Tibial nerve (tissue), 4 donors: ENCODE data around the gene DLGAP1. TPM values are rescaled to one million over a fixed set of nuclear protein-coding genes. Genes with fewer than 3 reads are reported as not detected.

Experiments
- DNase-seq, 2 donors: peaks; one replicate each; pipeline ENCODE4 v3.0.0-alpha.2; 2019; ENCODE audit warnings: low spot score in 2 of 2
- H3K27ac ChIP-seq, 4 donors: fragments of 200-600 bp; sonication (generic) in 3 of 4; one replicate each; pipeline ENCODE4 v1.5.1; 2017 to 2019; ENCODE audit warnings: mild to moderate bottlenecking in 1 of 4
- H3K27me3 ChIP-seq, 2 donors: fragments of 200-600 bp; sonication (generic) in 1 of 2; one replicate each; pipeline versions ENCODE4 v1.5.1 to v1.6.0; 2017 to 2019
- H3K36me3 ChIP-seq, 3 donors: fragments of 200-600 bp; sonication (generic); one replicate each; pipeline ENCODE4 v1.5.1; 2018 to 2019
- H3K4me1 ChIP-seq, 4 donors: fragments of 200-600 bp; sonication (generic) in 3 of 4; one replicate each; pipeline ENCODE4 v1.5.1; 2017 to 2019
- H3K4me3 ChIP-seq, 4 donors: fragments of 200-600 bp; sonication (generic) in 3 of 4; one replicate each; pipeline ENCODE4 v1.5.1; 2017 to 2019; ENCODE audit warnings: mild to moderate bottlenecking in 1 of 4, moderate library complexity in 1 of 4
- H3K9me3 ChIP-seq, 4 donors: fragments of 200-600 bp; sonication (generic) in 3 of 4; one replicate each; pipeline ENCODE4 v1.5.1; 2017 to 2019
- EP300 ChIP-seq, 2 donors: sonication (generic); formaldehyde crosslinking; IDR thresholded peaks; one replicate each; pipeline ENCODE4 v1.6.1; 2017; ENCODE audit warnings: antibody characterized with exemption in 2 of 2, mild to moderate bottlenecking in 1 of 2
- POLR2A ChIP-seq, 2 donors: fragments of 450-650 bp; IDR thresholded peaks; one replicate each; pipeline ENCODE4 v1.6.1; 2017; ENCODE audit warnings: antibody characterized with exemption in 2 of 2, mild to moderate bottlenecking in 2 of 2, moderate library complexity in 2 of 2
- WGBS, 2 donors: methylation state at CpG; one replicate each; pipeline ENCODE4 v1.1.5; 2018; 5-methylcytosine and 5-hydroxymethylcytosine counted together
- total RNA-seq, 4 donors: library from RNA; depleted of rRNA; stranded (reverse); fragments of >200 nt; gene quantifications; one replicate each; pipeline ENCODE4 v1.1.0, GENCODE V29; 2016
- TF ChIP-seq, protein P1 (sequence below), 5 experiments: fragments of 200-600 bp in 3 of 5; fragments of 450-650 bp in 2 of 5; sonication (generic) in 3 of 5; IDR thresholded peaks; one replicate each; pipeline ENCODE4 v1.5.1; 2016 to 2019; ENCODE audit warnings: antibody characterized with exemption in 5 of 5, mild to moderate bottlenecking in 3 of 5, moderate library complexity in 2 of 5

Gene DLGAP1
- total RNA-seq, 4 donors from 2014 or later = 1.5 to 18.3 (median 2.5) TPM

DNA sequence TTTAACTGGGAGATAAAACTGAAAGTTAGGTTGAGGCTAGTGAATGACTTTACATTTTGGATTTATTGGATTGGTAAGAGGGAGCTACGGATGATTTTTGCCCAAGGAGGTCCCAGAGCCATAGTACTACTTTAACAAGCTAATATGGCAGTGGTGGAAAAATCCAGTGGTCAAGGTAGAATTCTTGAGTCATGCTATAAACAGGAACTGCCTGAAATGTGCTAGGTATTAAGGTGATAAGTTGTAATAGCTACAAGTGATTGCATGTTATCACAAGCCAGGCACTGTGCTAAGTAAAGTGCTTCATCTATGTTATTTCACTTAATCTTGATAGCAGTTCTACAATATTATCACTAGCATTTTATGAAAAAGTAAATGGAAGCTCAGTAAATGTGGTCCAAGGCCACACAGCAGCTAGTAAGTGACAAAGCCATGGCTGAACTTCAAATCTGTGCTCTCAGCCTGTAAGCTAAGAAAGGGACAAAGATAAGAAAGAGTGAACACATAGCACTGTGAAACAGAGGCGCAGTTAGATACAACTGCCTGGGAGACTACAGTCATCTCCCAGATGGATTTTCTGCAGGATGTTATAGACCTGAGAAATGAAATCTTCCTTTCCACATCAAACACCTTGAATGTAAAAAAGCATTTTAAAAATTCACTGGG, 535.6 kb downstream of the DLGAP1 start:
- Histone ChIP-seq H3K9me3 (no peaks in the 10 kb centered on the region), H3K27me3 (no peaks in the 10 kb centered on the region), H3K4me1 (no peaks in the 10 kb centered on the region), H3K36me3 (no peaks in the 10 kb centered on the region), H3K27ac (no peak overlapping the region), H3K4me3 (no peak overlapping the region)
- no peak for DNase-seq
- TF ChIP-seq, protein P1, sequence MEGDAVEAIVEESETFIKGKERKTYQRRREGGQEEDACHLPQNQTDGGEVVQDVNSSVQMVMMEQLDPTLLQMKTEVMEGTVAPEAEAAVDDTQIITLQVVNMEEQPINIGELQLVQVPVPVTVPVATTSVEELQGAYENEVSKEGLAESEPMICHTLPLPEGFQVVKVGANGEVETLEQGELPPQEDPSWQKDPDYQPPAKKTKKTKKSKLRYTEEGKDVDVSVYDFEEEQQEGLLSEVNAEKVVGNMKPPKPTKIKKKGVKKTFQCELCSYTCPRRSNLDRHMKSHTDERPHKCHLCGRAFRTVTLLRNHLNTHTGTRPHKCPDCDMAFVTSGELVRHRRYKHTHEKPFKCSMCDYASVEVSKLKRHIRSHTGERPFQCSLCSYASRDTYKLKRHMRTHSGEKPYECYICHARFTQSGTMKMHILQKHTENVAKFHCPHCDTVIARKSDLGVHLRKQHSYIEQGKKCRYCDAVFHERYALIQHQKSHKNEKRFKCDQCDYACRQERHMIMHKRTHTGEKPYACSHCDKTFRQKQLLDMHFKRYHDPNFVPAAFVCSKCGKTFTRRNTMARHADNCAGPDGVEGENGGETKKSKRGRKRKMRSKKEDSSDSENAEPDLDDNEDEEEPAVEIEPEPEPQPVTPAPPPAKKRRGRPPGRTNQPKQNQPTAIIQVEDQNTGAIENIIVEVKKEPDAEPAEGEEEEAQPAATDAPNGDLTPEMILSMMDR (IDR thresholded peaks at IDR 0.05) = no peak
- no peak for TF ChIP-seq POLR2A (IDR thresholded peaks at IDR 0.05)
- TF ChIP-seq EP300 (IDR thresholded peaks at IDR 0.05) = no peak
- WGBS, 2 donors = 98 to 100% methylated on average over 2 of the region's 2 CpGs

DNA sequence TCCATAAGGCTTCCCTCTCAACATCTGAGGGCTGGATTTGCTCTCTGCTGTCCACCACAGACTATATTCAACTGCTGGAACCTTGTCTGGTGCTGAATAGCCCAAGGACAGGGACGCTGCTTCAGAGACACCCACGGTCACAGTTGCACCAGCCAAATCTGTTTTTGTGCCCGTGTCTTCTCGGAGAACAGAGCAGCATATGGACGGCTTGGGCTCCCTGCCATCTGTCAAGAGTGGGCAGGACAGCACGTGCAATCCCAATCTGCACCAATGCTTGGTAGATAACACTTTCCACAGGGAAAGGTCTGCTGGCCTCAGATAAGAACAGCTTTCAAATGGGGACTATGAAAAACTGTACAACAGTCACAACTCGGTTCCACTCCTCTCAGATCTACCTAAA, 539.0 kb downstream of the DLGAP1 start:
- Histone ChIP-seq H3K27me3 (no peaks in the 10 kb centered on the region), H3K4me3 (no peak overlapping the region), H3K36me3 (no peaks in the 10 kb centered on the region), H3K4me1 (peaks cover 0 to 3% (median 0%) of the 10 kb centered on the region in 4 donors), H3K27ac (no peak overlapping the region), H3K9me3 (no peaks in the 10 kb centered on the region)
- WGBS, 2 donors = 81% methylated on average over 7 of the region's 7 CpGs
- TF ChIP-seq POLR2A (IDR thresholded peaks at IDR 0.05) (no peak), EP300 (IDR thresholded peaks at IDR 0.05) (no peak)
- TF ChIP-seq, protein P1 (IDR thresholded peaks at IDR 0.05) = no peak
- DNase-seq = no peak

DNA sequence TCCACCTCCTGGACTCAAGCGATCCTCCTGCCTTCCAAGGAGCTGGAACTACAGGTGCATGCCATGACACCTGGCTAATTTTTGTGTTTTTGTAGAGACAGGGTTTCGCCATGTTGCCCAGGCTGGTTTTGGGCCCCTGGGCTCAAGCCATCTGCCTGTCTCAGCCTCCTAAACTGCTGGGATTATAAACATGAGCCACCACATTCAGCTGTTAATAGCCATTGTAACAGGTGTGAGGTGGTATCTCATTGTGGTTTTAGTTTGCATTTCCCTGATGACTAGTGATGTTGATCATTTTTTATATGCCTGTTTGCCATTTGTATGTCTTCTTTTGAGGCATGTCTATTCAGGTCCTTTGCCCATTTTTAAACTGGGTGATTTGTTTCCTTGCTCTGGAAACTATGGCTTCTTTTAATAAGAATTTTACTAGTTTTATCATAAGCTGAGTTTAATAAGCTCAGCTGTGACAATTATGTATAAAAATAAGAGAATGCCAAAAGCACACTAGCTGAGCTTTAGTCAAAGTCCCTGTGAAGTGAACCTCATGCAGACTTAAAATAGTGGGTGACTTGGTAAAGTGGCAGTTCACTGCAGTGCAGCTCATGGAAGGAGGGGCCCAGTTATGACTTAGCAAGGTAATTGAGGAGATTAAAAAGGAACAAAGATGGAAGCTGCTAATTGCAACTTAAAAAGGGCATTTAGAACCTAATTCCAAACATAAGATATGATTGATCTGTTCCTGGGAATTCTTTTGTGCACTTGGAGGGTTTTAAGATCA, 540.1 kb downstream of the DLGAP1 start:
- Histone ChIP-seq H3K9me3 (no peaks in the 10 kb centered on the region), H3K4me3 (no peak overlapping the region), H3K4me1 (peaks cover 0 to 3% (median 0%) of the 10 kb centered on the region in 4 donors), H3K27ac (no peak overlapping the region), H3K36me3 (no peaks in the 10 kb centered on the region), H3K27me3 (no peaks in the 10 kb centered on the region)
- no peak for TF ChIP-seq POLR2A (IDR thresholded peaks at IDR 0.05)
- TF ChIP-seq, protein P1 (IDR thresholded peaks at IDR 0.05) = no peak
- TF ChIP-seq EP300 (IDR thresholded peaks at IDR 0.05) = no peak
- no peak for DNase-seq
- WGBS, 2 donors = 91 to 100% methylated on average over 2 of the region's 2 CpGs

DNA sequence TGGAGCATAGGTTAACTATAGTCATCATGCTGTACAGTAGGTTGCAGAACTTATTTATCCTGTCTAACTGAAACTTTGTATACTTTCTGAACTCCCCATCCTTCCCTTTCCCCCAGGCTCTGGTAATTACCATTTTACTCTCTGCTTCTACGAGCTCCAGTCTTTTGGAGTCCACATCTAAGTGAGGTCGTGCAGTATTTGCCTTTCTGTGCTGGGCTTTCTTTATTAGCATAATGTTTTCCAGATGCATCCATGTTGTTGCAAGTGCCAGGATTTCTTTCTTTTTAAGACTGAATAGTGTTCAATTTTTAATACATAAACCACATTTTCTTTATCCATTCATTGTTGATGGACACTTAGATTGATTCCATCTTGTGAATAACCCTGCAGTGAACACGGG, 541.0 kb downstream of the DLGAP1 start:
- H3K27ac ChIP-seq = no peak overlapping the region
- peaks cover 0 to 3% (median 0%) of the 10 kb centered on the region in 4 donors for H3K4me1 ChIP-seq
- H3K4me3 ChIP-seq = no peak overlapping the region
- H3K9me3 ChIP-seq = no peaks in the 10 kb centered on the region
- TF ChIP-seq EP300 (IDR thresholded peaks at IDR 0.05) (no peak), POLR2A (IDR thresholded peaks at IDR 0.05) (no peak)
- TF ChIP-seq, protein P1 (IDR thresholded peaks at IDR 0.05) = no peak
- no peaks in the 10 kb centered on the region for H3K36me3 ChIP-seq
- 42 to 52% methylated on average over 3 of the region's 3 CpGs for WGBS, 2 donors
- DNase-seq = no peak
- no peaks in the 10 kb centered on the region for H3K27me3 ChIP-seq

DNA sequence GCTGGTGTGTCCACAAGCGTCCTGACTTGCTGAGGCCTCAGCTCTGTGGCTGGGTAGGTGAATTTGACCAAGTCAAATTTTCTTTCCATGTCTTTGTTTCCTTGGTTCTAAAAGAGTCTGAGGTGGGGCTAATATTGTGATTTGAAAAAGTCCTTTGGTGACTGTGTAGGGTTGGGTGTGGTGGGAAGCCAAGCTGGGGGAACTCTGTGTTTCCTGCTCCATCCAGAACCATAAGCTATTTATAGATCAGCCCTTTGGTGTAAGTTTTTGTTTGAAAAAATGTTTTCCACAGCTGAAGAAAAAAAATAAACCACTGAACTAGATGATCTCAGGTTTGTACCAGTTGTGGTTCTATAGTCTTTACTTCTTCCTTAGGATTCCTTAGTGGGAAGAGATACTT, 542.4 kb downstream of the DLGAP1 start:
- H3K9me3 ChIP-seq = no peaks in the 10 kb centered on the region
- 73 to 74% methylated on average over 1 of the region's 1 CpG for WGBS, 2 donors
- H3K36me3 ChIP-seq = no peaks in the 10 kb centered on the region
- no peaks in the 10 kb centered on the region for H3K27me3 ChIP-seq
- peak overlapping the region in 2 of 4 donors; percentile 16 to 36 for H3K27ac ChIP-seq
- no peak for DNase-seq
- no peak for TF ChIP-seq POLR2A (IDR thresholded peaks at IDR 0.05)
- TF ChIP-seq, protein P1 (IDR thresholded peaks at IDR 0.05) = no peak
- TF ChIP-seq EP300 (IDR thresholded peaks at IDR 0.05) = no peak
- peaks cover 0 to 3% (median 0%) of the 10 kb centered on the region in 4 donors for H3K4me1 ChIP-seq
- H3K4me3 ChIP-seq = no peak overlapping the region
